ENCODE results near the gene WDFY2. TPM values are rescaled to one million over a fixed set of nuclear protein-coding genes. Genes with fewer than 3 reads are reported as not detected.

WDFY2 gene
- total and polyA plus RNA-seq, 2 of the 13 experiments (the other 11 are each of a cell fraction or from before 2014, with no cell fraction given): 22.6 to 27.0 TPM

DNA sequence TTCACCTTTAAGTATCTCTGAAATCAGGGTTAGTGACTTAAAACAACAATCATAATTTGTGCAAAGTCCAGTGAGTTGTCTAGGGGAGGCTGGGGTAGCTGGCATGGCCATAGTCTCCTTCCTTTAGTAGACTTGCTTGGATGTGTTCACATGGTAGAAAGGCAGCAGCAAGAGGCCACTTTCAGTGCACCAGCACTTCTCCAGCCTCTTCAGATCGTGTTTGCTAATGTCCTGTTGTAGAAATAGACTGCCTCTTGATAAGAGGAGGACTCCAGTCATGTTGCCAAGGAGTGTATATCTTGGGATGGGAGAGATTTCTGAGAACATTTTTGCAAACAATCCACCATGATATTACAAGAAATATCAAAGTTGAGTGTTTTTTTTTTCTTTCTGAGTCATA, 22.9 kb downstream of the WDFY2 start:
- peaks cover 95% of the 10 kb centered on the region for H3K79me2 ChIP-seq (ENCODE audit: insufficient read depth, low read length)
- ChIA-PET CTCF (ENCODE audit: low intra/inter-chr PET ratio, low total read pairs) (no interaction called here), POLR2A (no interaction called here)
- WGBS (ENCODE audit: low lambda C conversion rate): 100% methylated on average over 1 of the region's 1 CpG
- peaks cover 4% of the 10 kb centered on the region; the same call in 1 of the 2 replicates for H4K20me1 ChIP-seq (ENCODE audit: insufficient read depth, low read length)
- H3K4me3 ChIP-seq (replicated peaks in 1 of 3; ENCODE audit: insufficient read depth in 1 of 3, low read depth in 2 of 3, low read length in 3 of 3): no peak overlapping the region
- DNase-seq (ENCODE audit: low spot score) (no peak), ATAC-seq (no peak), FAIRE-seq (no peak)
- TF ChIP-seq, protein P1, sequence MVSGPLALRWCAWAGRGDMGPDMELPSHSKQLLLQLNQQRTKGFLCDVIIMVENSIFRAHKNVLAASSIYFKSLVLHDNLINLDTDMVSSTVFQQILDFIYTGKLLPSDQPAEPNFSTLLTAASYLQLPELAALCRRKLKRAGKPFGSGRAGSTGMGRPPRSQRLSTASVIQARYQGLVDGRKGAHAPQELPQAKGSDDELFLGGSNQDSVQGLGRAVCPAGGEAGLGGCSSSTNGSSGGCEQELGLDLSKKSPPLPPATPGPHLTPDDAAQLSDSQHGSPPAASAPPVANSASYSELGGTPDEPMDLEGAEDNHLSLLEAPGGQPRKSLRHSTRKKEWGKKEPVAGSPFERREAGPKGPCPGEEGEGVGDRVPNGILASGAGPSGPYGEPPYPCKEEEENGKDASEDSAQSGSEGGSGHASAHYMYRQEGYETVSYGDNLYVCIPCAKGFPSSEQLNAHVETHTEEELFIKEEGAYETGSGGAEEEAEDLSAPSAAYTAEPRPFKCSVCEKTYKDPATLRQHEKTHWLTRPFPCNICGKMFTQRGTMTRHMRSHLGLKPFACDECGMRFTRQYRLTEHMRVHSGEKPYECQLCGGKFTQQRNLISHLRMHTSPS (CRISPR knock-in tag; IDR thresholded peaks at IDR 0.05; ENCODE audit: low read depth): no peak
- H3K36me3 ChIP-seq (replicated peaks in 1 of 2; ENCODE audit: control insufficient read depth in 1 of 2, insufficient read depth in 2 of 2, low read length in 2 of 2): peaks cover 3 to 11% of the 10 kb centered on the region in 2 experiments; a peak in 4 of 5 replicates
- H3K27me3 ChIP-seq (ENCODE audit: control insufficient read depth in 1 of 2, insufficient read depth in 2 of 2, low read length in 2 of 2): no peaks in the 10 kb centered on the region
- no peak overlapping the region for H3K9ac ChIP-seq (ENCODE audit: insufficient read depth, low read depth, low read length)
- no peak overlapping the region for H2AFZ ChIP-seq (ENCODE audit: low read length)
- no peak overlapping the region for H3K27ac ChIP-seq (ENCODE audit: extremely low read length, insufficient read depth, low read length)
- no peak overlapping the region for H3K4me2 ChIP-seq (ENCODE audit: low read depth, low read length)
- H3K4me1 ChIP-seq (ENCODE audit: insufficient read depth, low read length): peaks cover 51% of the 10 kb centered on the region
- no TSS peak for BruUV-seq (replicated peaks)
- no peaks in the 10 kb centered on the region for H3K9me3 ChIP-seq (ENCODE audit: low read length)
- in situ Hi-C loops (cut with HindIII; ENCODE audit: extremely low pct_ligation_motif_present, low pct_unique_long_range_greater_than_20kb): no loop called here
- intact Hi-C loops (cut with micrococcal nuclease; ENCODE audit: unreplicated experiment): no loop called here

GRCh38 chr13:51608857-51609406, 24.7 kb downstream of the WDFY2 start:
- Histone ChIP-seq H3K4me2 (ENCODE audit: low read depth, low read length) (no peak overlapping the region), H2AFZ (ENCODE audit: low read length) (no peak overlapping the region), H3K27me3 (ENCODE audit: control insufficient read depth in 1 of 2, insufficient read depth in 2 of 2, low read length in 2 of 2) (no peaks in the 10 kb centered on the region), H3K9me3 (ENCODE audit: low read length) (no peaks in the 10 kb centered on the region), H3K4me1 (ENCODE audit: insufficient read depth, low read length) (peaks cover 38% of the 10 kb centered on the region), H3K9ac (ENCODE audit: insufficient read depth, low read depth, low read length) (no peak overlapping the region), H3K4me3 (replicated peaks in 1 of 3; ENCODE audit: insufficient read depth in 1 of 3, low read depth in 2 of 3, low read length in 3 of 3) (no peak overlapping the region), H3K36me3 (replicated peaks in 1 of 2; ENCODE audit: control insufficient read depth in 1 of 2, insufficient read depth in 2 of 2, low read length in 2 of 2) (peaks cover 1 to 7% of the 10 kb centered on the region in 2 experiments; a peak in 4 of 5 replicates), H4K20me1 (ENCODE audit: insufficient read depth, low read length) (peaks cover 4% of the 10 kb centered on the region; the same call in 1 of the 2 replicates), H3K79me2 (ENCODE audit: insufficient read depth, low read length) (peaks cover 94% of the 10 kb centered on the region), H3K27ac (ENCODE audit: extremely low read length, insufficient read depth, low read length) (no peak overlapping the region)
- POLR2A ChIA-PET: no interaction called here
- CTCF ChIA-PET (ENCODE audit: low intra/inter-chr PET ratio, low total read pairs): no interaction called here
- ATAC-seq (no peak), DNase-seq (ENCODE audit: low spot score) (no peak), FAIRE-seq (no peak)
- in situ Hi-C loops (cut with HindIII; ENCODE audit: extremely low pct_ligation_motif_present, low pct_unique_long_range_greater_than_20kb) (no loop called here), intact Hi-C loops (cut with micrococcal nuclease; ENCODE audit: unreplicated experiment) (no loop called here)
- WGBS (ENCODE audit: low lambda C conversion rate): 98% methylated on average over 2 of the region's 2 CpGs
- BruUV-seq (replicated peaks): no TSS peak
- TF ChIP-seq ZNF580 (CRISPR knock-in tag; IDR thresholded peaks at IDR 0.05; ENCODE audit: borderline replicate concordance, low read depth): no peak
- TF ChIP-seq ZNF746 (CRISPR knock-in tag; IDR thresholded peaks at IDR 0.05): no peak
- no peak for TF ChIP-seq GZF1 (CRISPR knock-in tag; IDR thresholded peaks at IDR 0.05)
- TF ChIP-seq ZC3H4 (CRISPR knock-in tag; IDR thresholded peaks at IDR 0.05; ENCODE audit: borderline replicate concordance): no peak
- TF ChIP-seq, protein P2, sequence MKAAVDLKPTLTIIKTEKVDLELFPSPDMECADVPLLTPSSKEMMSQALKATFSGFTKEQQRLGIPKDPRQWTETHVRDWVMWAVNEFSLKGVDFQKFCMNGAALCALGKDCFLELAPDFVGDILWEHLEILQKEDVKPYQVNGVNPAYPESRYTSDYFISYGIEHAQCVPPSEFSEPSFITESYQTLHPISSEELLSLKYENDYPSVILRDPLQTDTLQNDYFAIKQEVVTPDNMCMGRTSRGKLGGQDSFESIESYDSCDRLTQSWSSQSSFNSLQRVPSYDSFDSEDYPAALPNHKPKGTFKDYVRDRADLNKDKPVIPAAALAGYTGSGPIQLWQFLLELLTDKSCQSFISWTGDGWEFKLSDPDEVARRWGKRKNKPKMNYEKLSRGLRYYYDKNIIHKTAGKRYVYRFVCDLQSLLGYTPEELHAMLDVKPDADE (CRISPR knock-in tag; IDR thresholded peaks at IDR 0.05): no peak
- TF ChIP-seq ZMYM2 (CRISPR knock-in tag; IDR thresholded peaks at IDR 0.05): no peak
- no peak for TF ChIP-seq CC2D1A (CRISPR knock-in tag; IDR thresholded peaks at IDR 0.05)

Measured in HepG2 (cell line).